H1 (cell line): Measurements from ENCODE around the gene IQCK. TPM values are rescaled to one million over a fixed set of nuclear protein-coding genes. Genes with fewer than 3 reads are reported as not detected.

Source experiments
- BCL11A ChIP-seq, 2 experiments: IDR thresholded peaks; one replicate each; pipeline ENCODE4 v1.6.1; 2011; ENCODE audit warnings: low read depth in 2 of 2, low read length in 2 of 2, mild to moderate bottlenecking in 2 of 2
- GABPA ChIP-seq: IDR thresholded peaks from 2 replicates; pipeline ENCODE4 v1.6.1; 2011; ENCODE audit warnings: mild to moderate bottlenecking, low read length, moderate library complexity, borderline replicate concordance; ENCODE audit not compliant: insufficient read depth
- SIN3A ChIP-seq, 2 experiments: IDR thresholded peaks in 1 of 2; conservative IDR thresholded peaks in 1 of 2; 2 replicates each; pipeline ENCODE4 v1.6.1; 2011 to 2012; ENCODE audit warnings: low read length in 2 of 2, improper control_type of control experiment in 1 of 2, low read depth in 1 of 2, mild to moderate bottlenecking in 1 of 2
- polyA plus RNA-seq, 7 experiments: library from polyadenylated mRNA; depleted of rRNA in 3 of 7; stranded (reverse) in 5 of 7; unstranded in 2 of 7; fragments of >200 nt in 5 of 7; fragments of 200-250 nt in 2 of 7; gene quantifications; 1 replicate in 5 of 7; 2 replicates in 1 of 7; 4 replicates in 1 of 7; pipeline versions ENCODE4 v1.2.1 to v1.2.3, GENCODE V29; 2011 to 2013; ENCODE audit warnings: missing spikeins in 2 of 7, mixed read lengths in 2 of 7
- total RNA-seq: library from RNA; stranded (reverse); fragmentation: NEBNext Ultra II Directional; extraction: Animal tissue kit (Norgen Biotek cat#: 25700); gene quantifications from 2 replicates; pipeline ENCODE4 v1.2.1, GENCODE V29; 2021

Gene IQCK
- total and polyA plus RNA-seq, 2 of the 8 experiments (the other 6 are each of a cell fraction or from before 2014, with no cell fraction given), result 6.2 to 9.3 TPM

DNA sequence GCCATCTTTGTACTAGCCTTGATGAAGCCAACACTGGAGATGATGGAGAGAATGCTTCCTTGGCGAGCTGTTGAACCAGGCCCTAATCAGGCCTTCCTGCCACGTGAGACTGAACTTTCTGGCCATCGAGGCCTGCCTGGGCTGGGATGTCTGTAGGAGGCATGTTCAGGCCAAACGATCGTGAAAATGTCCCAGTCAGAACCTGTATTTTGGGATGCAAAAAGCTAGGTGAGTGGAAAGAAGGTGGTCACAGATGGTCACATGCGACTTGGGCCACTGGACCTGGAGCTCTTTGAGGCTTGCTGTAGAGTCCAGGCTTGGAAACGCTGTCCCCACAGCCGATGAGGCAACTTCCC lies 12.9 kb upstream of the IQCK start (continued):
- TF ChIP-seq SIN3A (conservative IDR thresholded peaks at IDR 0.05 in 1 of 2, IDR thresholded peaks at IDR 0.05 in 1 of 2; ENCODE audit: low read depth in 1 of 2, low read length in 2 of 2) (no peak), GABPA (no peak), BCL11A (IDR thresholded peaks at IDR 0.05; ENCODE audit: low read depth in 2 of 2, low read length in 2 of 2) (no peak)
